Stimulated activated CD8-positive, alpha-beta memory T cell treated with anti-CD3 and anti-CD28 coated beads, Interleukin-12 subunit alpha, Interleukin-12 subunit beta, amount 100 ng/mL, for 1 hour (primary cell): ENCODE measurements around the gene ADARB2.

Experiments used
- DNase-seq: peaks from one replicate; pipeline ENCODE4 v3.0.0-alpha.2; 2020; ENCODE audit warnings: low read depth

The ADARB2 gene

GRCh38 chr10:1594372-1595241, 142.7 kb downstream of the ADARB2 start:
- no peak for DNase-seq

GRCh38 chr10:1591742-1592141, 145.6 kb downstream of the ADARB2 start:
- DNase-seq = no peak

DNA sequence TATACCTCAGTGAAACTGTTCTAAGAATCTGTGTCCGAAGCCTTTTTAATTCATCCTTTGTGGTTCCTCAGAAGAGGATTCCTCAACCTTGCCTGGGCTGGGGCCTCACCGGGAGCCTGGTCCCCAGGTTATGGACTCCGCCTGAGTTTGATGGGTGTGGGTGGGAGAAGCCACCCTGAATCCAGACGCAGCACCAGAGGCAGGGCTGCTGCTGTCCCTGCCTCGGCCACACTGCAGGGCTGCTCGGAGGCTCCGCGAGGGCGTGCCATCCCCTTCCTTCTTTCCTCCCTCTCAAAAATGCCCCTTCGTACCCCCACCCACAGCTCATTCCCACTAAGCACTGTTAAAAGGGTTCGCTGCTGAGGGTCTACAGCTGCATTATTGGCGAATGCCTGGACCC, 146.3 kb downstream of the ADARB2 start:
- no peak for DNase-seq

GRCh38 chr10:1589257-1589656, 148.1 kb downstream of the ADARB2 start:
- DNase-seq = no peak

DNA sequence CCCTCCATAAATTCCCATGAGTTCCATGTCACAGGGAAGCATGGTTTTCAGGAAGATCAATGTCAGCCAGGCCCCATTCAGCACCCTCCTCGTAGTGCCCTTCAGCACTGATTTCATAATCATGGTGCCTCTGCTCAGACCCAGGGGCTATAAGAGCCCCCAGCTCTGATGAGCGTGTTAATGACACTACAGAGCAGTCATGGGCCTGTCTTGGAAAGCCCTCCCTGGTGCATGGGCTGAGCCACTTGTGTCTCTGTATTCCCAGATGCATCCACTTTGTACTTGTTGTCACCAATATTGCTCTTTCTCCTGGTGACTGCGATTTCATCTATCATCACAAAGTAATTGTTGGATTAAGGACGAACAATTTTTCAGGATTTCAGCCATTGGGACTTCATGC, 154.6 kb downstream of the ADARB2 start:
- no peak for DNase-seq

GRCh38 chr10:1581189-1581588, 156.1 kb downstream of the ADARB2 start:
- no peak for DNase-seq

DNA sequence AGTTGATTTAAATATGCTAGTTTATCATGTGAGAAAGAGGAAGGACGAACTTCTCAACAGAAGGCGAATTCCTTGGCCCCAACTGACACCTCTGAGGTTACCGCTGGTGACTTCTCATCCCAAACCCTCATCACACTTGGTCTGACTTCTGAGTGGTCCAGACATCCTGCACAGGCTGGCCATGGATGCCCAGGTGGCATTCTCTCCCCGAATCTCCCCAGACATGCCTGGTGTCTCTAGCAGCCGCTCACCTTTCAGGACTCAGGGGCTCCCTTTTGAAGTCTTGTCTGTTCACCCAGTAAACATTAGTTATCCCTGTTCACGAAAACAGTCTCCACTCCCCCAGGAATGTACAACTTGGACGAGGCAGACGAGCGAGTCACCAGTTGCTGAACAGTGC, 157.7 kb downstream of the ADARB2 start:
- DNase-seq = no peak

- DNase-seq = no peak
Observed at GRCh38 chr10:1579141-1579491, 158.2 kb downstream of the ADARB2 start.

DNA sequence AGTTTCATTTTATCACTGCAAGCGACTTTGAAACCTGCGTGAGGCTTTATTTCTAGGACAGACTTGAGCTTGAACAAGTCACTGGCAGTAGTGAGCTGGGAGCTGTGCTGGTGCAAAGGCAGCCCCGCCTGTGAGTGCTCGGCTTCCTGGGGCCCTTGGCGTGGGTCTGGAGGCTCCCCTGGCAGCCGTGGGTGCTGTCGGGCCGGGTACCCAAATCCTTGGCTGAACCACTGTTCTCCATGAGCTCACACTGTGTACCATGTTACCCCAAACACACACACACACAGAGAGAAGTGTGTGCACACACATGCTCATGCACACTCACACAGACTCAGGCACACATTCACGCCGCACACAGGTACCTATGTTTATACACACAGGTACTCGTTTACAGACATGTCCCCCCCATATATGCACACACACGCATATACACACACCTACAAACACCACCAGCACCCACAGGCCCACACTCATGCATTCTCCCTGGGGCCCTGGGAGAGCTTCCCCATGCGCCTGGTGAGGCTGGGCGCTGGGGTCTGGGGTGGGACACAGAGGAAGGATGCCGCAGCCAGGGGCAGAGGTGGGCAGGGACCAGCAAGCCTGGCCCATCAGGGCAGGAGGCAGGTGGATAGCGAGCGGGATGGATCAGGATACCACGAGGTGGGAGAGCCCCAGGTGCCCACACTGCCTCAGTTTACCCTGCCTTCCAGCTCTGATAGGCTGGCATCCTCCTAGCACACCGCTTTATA, 158.8 kb downstream of the ADARB2 start:
- DNase-seq = no peak

DNA sequence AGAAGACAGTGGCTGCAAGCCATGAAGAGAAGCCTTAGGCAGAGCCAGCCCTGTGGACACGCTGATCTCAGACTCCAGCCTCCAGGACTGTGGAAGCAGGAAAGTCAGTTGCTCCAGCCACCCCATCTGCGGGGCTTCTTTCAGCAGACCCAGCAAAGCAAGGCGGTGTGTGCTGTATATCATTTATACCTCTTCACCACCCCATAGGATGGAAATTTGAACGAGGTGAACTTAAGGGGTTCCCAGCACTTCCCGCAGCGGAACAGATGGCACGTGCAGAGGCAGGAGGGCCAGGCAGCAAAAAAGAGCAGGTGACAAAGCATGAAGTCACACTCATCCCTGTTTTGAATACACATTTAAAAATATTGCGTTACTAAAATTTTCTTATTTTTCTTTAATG, 159.4 kb downstream of the ADARB2 start:
- DNase-seq = no peak

GRCh38 chr10:1577373-1577770, 160.0 kb downstream of the ADARB2 start:
- DNase-seq = no peak

DNA sequence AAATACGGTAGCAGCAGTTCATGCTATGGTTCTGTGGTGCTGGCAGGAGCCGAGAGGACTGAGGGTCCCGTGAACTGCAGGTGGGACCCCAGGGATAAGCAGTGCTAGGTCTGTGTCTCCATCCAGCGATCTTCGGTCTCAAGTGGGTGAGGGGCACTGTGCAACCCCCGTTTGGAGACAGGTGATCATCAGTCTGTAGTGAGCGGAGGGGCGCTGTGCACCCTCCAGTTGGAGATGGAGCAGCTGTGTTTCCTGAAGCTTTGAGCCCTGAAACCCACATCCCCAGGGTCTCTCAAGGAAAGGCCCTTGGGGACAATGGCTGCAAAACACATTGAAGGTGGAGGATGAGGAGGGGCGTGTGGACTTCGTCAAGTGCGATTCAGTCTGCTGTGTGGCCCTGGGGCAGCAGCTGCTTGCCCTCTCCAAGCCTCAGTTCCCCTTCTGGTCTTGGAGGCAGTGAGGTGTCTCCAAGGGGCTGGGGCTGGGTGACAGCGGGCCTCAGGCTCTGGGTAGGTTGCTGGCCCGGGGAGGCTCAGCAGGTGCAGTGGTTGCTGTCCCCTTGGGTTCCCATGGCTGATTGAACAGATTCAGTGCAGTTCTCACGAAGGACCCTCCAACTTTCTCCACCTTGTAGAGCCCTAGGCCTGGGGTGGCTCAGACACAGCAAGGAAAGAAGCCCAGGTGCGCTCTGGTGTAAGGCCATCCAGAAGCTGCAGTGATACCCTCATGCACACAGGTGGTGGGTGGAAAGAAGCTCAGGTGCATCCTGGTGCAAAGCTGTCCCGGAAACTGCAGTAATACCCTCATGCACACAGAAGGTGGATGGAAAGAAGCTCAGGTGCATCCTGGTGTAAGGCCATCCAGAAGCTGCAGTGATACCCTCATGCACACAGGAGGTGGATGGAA, 160.6 kb downstream of the ADARB2 start:
- no peak for DNase-seq

DNA sequence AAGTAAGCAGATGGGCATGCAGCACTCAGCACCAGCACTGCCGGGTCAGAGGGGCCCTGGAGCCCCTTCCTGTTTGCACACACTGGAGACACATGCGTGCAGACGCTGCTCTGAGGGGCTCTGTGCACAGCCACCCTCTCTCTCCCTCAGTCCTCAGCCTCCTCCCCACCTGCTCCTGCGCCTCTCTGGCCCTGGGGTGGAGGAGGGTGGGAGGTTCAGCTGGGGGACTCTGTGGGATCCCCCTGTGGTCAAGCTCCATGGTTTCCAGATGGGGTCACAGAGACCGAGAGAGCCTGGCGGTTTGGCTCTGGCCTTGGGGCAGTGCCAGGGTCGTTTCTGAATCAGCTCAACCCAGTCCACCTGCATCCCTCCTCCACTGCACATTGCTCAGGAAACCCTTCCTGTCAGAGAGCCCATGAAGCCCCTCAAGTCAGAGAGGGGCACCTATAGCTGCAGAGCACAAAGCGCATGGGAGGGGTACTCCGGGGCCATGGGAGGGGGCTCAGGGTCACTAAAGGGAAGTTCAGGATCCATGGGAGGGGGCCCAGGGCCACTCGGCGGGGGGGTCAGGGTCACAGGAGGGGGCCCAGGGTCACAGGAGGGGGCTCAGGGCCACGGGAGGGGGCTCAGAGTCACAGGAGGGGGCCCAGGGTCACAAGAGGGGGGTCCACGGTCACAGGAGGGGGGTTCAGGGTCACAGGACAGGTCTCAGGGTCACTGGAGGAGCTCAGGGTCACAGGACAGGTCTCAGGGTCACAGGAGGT, 161.7 kb downstream of the ADARB2 start:
- DNase-seq = no peak

DNA sequence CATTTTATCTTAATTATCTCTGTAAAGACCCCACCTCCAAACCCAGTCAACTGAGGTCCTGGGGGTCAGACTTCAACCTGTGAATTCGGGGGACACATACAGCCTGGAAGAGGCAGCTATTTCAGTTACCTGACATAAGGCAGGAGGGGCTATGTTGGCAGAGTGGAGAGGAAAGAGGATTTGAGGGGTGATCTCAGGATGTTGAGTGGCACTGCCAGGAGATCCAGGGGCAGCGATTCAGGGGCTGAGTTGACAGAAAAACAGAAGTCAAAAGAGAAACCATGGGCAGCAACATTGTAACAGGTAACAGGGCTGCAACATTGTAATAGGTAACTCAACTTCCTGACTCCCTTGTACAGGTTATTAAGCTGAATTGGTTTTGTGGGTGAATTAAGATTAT, 162.6 kb downstream of the ADARB2 start:
- no peak for DNase-seq

GRCh38 chr10:1573981-1574380, 163.3 kb downstream of the ADARB2 start:
- no peak for DNase-seq

DNA sequence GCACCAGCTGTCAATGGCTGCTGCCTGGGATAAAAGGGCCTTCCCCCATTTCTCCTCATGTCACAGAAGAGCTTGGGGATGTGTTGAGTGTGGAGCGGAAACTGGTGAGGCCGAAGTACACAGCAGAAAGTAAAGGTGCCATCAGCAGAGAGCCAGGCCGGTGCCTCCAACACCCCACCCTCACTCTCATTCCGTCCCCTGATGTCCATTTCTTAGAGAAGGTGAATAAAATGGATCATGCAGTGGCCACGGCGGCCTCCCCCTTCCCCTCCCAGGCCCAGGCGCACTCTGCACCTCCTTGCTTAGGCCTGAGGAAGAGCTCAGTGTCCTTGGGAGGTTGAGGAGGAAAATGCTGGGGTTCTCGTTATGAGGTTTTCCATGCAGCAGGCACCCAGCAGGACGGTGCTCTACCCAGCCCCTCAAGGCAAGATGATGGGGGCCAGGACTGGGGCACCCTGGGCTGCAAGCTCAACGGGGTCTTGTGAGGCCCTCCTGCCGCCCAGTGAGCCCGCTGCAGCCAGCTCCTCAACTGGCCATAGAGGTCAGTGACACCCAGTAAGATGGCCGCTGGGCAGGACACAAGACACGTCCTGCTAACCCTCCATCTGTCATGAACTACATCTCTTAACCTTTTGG, 163.9 kb downstream of the ADARB2 start:
- no peak for DNase-seq

DNA sequence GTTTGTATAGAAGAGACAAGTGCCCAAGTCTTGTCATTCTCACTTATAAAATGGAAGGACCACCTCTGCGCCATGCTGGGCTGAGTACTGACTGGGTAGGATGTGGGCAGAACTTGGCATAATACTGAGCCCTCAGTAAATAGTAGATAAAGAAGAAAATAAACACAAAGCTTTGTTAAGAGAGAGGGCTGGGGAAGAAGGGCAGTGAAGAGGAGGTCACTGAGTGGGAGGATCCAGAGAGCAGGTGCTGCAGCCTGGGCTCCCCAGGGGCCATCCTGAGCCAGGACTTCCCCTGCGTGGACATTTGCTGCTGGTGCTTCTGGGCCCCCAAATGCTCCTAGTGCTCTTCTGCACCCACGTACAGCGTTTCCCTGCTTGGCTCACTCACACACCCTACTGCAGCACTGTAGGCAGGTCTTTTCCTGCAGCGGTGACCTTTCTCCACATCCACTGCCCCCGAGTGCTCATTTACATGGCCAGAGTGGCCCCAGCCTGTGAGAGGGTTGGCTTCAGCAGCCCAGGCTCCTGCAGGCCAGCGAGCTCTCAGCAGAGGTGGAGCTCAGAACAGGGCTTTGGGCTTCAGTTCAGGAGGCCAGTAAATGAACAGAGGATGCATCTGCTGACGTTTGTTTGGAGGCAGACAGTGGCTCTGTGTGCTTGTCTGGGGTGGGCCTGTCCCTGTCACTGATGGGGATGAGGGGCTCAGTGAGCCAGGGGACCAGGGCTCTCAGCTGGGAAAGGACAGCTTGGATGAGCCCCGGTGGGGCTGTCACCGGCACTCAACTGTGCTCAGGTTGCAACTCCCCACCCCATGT, 164.6 kb downstream of the ADARB2 start:
- no peak for DNase-seq

DNA sequence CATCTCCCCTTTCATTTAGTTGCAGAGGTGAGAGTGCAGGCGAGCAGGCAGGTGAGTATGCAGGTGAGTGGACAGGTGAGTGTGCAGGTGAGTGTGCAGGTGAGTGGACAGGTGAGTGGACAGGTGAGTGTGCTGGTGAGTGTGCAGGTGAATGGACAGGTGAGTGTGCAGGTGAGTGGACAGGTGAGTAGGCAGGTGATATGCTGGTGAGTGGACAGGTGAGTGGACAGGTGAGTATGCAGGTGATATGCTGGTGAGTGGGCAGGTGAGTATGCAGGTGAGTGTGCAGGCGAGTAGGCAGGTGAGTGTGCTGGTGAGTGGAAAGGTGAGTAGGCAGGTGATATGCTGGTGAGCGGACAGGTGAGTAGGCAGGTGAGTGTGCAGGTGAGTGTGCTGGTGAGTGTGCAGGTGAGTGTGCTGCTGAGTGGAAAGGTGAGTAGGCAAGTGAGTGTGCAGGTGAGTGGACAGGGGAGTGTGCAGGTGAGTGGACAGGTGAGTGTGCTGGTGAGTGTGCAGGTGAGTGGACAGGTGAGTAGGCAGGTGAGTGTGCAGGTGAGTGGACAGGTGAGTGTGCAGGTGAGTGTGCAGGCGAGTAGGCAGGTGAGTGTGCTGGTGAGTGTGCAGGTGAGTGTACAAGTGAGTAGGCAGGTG, 165.6 kb downstream of the ADARB2 start:
- no peak for DNase-seq

DNA sequence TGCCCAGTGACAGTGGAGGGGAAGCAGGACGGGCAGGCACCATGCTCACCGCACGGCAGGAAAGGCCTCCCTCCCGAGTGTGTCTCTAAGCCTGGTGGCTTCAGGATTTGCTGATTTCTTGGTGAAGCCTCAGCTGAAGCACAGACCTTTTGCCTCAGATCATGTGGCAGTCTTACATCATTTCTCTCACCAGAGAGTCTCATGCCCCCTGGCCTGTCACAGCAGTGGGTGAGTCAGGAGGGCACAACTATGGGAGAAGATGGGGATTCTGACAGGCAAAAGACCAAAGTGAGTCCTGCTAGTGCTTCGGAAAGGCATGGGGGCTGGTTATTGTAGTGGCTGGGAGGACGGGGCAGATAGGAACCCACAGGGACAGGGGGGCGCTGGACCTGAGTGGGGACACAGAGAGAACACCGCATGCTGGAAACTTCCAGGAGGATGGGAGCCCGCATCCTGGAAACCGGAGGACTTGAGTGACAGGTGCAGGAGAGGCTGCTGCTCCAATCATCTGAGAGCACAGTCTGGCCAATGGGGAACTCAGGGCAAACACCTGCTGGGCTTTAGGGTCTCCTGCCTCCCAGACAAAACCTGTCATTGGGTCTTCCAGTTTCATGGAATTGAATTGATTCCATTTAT, 166.8 kb downstream of the ADARB2 start:
- DNase-seq = no peak
